HG03095 (cell line): ENCODE measurements around the gene SNTA1.
A peak's percentile ranks its signal among the peaks of the same experiment; 100 is the strongest.
"Not testable (repeated sequence)": the region's sequence is repeated elsewhere in the genome, so short reads cannot be mapped to it uniquely, and the experiment has no call there.

Source experiments
- ATAC-seq: cut with Tn5 transposase; IDR thresholded peaks from one replicate; pipeline ENCODE4 v1.9.1; 2021; ENCODE audit warnings: moderate library complexity; ENCODE audit not compliant: unreplicated experiment

SNTA1 gene

GRCh38 chr20:33466303-33466646 is 22.7 kb upstream of the SNTA1 start:
- no peak for ATAC-seq

DNA sequence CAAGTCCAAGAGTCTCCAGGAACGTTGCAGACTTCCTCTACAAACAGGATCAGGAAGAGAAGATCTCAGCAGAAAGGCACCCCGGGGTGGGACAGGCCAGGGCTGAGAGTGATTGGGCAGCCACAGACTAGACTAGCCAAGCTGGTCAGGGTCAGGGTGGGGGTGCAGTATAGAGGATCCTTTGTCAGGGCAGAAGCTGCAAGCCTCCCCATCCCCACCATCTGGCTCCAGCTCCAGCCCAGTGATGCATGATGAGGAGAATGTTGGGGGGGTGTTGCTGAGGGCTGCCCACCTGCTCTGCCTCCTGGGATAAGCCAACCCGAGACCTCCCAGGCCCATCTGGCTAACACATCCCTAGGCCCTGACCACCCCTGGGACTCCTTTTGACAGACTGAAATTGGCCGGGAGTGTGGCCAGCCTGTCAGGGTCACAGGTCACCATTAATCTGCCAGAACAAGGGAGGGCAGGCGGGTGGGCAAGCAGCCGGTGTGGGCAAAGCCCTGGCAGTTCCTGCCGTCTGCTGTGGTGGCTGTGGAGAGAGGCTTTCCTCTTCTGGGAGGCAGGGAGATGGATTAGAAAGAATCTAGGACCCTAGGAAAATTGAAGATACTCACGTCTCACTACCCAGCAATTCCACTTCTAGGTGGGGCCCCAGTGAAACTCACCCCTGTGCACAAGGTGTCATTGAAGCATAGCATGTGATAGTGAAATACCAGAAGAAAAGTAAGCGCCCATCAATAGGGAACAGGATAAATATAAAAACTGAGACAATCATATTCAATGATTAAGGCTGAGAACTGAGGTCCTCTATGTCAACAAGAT is 22.1 kb upstream of the SNTA1 start:
- ATAC-seq, result no peak

GRCh38 chr20:33464759-33465158 is 21.2 kb upstream of the SNTA1 start:
- not testable (repeated sequence) for ATAC-seq

DNA sequence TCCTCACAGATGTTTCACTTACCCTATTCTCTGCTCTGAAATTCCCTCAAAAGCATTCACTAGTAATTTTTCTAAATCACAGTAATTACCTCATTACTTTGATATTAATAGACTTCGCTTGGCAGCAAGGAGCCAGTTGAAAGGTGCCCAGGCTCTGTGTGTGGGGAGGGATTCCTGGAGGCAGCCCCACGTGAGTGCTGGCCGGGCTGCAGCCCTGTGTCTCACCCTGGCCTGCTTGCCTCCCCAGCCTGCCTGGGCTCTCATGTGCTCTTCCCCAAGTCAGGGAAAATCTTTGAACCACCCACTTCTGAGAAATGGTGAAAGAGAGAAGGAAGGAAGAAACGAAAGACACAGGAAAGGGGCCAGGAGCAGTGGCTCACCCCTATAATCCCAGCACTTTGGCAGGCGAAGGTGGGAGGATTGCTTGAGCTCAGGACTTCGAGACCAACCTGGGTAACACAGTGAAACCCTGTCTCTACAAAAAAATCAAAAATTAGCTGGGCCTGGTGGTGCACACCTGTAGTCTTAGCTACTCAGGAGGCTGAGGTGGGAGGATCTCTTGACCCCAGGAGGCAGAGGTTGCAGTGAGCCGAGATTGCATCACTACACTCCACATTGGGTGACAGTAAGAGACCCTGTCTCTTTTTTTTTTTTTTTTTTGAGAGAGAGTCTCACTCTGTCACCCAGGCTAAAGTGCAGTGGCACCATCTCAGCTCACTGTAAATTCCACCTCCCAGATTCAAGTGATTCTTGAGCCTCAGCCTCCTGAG is 20.0 kb upstream of the SNTA1 start:
- no peak for ATAC-seq

DNA sequence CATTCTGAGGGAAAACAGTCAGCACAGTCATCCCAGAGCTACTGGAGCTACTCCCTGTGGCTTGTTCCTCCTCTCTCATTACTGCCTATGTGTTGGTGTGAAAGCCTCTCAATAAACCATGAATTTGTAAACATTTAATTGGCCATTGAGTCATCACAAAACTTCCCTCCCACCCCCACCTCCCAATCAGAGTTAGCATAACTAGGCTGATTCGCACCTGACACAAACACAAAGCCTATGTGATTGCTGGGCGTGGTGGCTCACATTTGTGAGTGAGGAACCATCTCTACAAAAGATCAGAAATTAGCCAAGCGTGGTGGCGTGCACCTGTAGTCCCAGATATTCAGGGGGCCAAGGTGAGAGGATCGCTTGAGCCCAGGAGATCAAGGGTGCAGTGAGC is 17.1 kb upstream of the SNTA1 start:
- ATAC-seq, result no peak

GRCh38 chr20:33459599-33459998 is 16.0 kb upstream of the SNTA1 start:
- ATAC-seq, result no peak

DNA sequence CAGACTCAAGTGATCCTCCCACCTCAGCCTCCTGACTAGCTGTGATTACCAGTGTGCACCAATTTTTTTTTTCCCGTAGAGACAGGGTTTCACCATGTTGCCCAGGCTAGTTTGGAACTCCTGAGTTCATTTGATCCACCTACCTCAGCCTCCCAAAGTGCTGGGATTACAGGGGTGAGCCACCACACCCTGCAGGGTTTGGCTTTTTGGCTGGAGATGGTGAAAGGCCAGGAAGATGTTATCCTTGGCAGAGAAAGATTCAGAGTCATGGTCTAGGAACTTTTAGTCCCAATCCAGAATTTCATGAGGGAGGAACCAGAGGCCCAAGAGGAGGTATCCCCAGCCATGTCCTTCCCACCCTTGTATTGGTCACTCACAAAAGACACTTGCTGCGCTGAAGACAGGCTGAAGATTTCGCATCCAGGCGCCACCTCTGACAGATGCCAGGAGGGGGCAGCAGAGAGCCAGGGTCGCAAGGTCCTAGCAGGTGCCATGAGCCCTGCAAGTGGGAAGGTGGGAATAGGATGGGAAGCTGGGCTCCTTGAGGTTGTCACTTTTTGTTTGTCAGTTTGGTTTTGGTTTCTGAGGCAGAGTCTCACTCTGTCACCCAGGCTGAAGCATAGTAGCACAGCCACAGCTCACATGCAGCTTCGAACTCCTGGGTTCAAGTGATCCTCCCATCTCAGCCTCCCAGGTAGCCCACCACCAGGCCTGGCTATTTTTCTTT is 13.5 kb upstream of the SNTA1 start:
- not testable (repeated sequence) for ATAC-seq

DNA sequence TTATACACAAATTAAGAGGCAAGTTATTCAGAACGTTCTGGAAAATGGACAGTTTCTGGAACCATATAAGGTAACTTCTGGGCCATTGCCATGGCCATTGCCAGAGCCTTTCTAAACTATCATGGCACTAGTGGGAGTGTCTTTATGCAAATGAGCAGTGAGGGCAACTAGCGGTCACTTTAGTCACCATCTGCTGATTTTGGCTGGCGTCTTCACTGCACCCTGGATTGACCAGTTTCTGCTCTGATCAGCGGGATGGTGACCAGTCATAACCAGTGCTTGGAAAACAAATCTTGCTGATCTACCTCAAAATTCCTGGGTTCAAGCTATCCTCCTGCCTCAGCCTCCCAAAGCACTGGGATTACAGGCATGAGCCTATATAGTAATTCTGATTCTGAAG is 7.3 kb upstream of the SNTA1 start:
- ATAC-seq, result no peak

DNA sequence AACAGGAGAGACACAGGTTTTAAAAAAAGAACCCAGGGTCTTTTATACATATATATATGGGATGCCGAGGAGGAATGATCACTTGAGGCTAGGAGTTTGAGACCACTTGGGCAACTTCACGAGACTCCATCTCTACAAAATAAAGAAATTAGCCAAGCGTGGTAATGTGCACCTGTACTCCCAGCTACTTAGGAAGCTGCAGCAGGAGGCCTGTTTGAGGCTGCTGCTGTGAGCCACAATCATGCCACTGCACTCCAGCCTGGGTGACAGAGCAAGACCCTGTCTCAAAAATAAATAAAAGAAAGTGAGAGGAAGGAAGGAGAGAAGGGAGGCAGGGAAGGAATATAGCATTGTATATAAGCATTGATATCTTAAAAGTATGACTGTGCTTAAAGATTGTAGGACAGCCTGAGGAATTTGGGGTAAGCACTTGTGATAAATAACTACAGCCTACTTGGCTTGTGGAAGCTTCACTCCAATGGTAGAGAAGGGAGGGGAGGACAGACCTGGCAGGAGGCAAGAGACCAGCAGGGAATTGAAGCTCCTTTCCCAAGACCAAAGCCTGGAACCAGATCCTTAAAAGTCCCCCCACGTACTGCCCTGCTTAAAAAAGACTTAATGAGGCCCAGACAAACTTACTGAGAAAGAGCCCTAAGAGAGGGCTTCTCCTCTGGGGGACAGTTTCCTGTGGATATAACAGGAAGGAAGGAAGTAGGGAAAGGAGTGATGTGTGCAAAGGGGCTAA is 2.5 kb upstream of the SNTA1 start:
- no peak for ATAC-seq

GRCh38 chr20:33444797-33445560 is 1.4 kb upstream of the SNTA1 start:
- ATAC-seq, result no peak

GRCh38 chr20:33443006-33443511 is 504 bp downstream of the SNTA1 start:
- peak; percentile 10 for ATAC-seq

GRCh38 chr20:33442136-33443005 is 1.2 kb downstream of the SNTA1 start:
- no peak for ATAC-seq

- no peak for ATAC-seq
Measured at GRCh38 chr20:33441142-33441955, 2.2 kb downstream of the SNTA1 start.

GRCh38 chr20:33440562-33440961 is 3.0 kb downstream of the SNTA1 start:
- not testable (repeated sequence) for ATAC-seq

DNA sequence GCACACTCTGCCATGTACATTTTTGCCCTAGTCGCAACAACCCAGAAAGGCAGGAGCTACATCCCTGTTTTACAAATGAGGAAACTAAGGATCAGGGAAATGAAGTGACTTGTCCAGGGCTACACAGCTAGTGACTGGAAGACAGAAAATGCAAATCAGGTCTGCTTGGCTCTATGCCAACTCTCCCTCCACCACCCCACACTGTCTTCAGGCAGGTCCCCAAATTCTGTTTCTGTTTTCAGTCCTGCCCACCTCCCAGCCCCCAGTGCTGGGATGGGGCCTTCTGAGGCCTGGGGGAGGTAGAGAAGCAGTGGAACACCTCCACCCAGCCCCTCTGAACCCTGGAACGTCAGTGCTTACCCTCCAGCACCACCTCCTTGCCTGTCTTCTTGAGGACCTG is 5.1 kb downstream of the SNTA1 start:
- no peak for ATAC-seq

- ATAC-seq, result no peak
Measured at GRCh38 chr20:33437141-33437911, 6.2 kb downstream of the SNTA1 start.

DNA sequence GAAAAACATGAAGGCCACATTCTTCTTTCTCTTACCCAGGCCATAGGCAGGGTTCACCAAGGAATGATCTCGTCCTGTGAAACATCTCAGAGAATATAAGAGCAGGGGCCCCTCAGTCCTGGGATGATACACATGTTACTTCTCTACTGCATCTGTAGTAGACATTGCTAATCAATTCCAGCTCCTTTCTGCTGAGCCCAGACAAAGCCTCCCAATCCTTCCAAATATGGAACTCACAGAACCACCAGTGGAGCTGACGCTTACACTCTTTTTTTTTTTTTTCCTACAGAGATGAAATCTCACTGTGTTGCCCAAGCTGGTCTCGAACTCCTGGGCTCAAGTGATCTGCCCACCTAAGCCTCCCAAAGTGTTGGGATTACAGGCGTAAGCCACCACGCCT is 9.1 kb downstream of the SNTA1 start:
- no peak for ATAC-seq
